LNCaP clone FGC (cell line): ENCODE measurements around the gene C1QTNF9B.
A peak's percentile ranks its signal among the peaks of the same experiment; 100 is the strongest.

Experiments
- DNase-seq: peaks from one replicate; pipeline ENCODE4 v3.0.0-alpha.2; 2011; ENCODE audit warnings: low read depth
- H3K4me3 ChIP-seq: 2 replicates; pipeline ENCODE4 v1.5.1; 2011; ENCODE audit warnings: mild to moderate bottlenecking, low read depth, low read length, control low read depth
- CTCF ChIP-seq: IDR thresholded peaks from 2 replicates; pipeline ENCODE4 v1.5.1; 2012; ENCODE audit warnings: mild to moderate bottlenecking; ENCODE audit not compliant: control insufficient read depth, insufficient read depth; ENCODE audit errors: extremely low read depth

The C1QTNF9B gene

GRCh38 chr13:23912469-23912868 is 15.2 kb upstream of the C1QTNF9B start:
- TF ChIP-seq CTCF, result no peak
- no peak overlapping the region for H3K4me3 ChIP-seq
- DNase-seq, result no peak

DNA sequence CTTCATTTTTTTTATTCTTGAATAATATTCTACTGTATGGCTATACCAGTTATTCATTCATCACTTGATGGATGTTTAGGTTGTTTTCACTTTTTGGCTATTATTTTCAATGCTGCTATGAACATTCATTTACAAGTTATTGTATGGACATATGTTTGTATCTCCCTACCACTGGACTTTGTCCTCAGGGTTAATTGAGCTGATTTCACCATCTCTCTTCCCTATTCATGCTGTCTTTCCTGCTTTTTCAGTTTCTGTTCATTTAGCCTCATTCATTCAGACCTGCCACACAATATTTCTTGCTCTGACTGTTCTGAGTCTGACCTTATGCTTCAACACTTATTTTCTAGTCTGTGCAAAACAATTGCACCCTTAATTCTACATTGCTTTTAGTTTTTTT is 12.3 kb upstream of the C1QTNF9B start:
- no peak for DNase-seq
- TF ChIP-seq CTCF, result no peak
- H3K4me3 ChIP-seq, result no peak overlapping the region

DNA sequence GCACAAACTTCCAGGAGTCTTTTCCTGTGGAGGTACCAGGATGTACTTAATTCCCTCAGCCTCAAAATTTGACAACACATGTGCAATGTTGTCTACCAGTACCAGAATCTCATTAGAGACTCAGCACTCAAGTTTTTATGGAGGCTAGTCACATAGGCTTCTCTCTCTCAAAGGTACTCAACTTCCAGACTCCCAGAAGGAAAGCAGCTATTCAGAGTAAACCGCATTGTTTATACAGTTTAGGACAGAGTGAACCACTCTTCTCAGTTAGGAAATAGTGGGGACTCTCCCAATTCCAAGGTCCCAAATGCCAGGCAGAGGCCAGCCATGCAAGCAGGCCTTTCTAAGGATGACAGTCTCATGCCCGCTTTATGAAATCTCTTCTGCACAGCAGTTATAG is 8.5 kb upstream of the C1QTNF9B start:
- DNase-seq, result no peak
- H3K4me3 ChIP-seq, result no peak overlapping the region
- no peak for TF ChIP-seq CTCF

- H3K4me3 ChIP-seq, result no peak overlapping the region
- TF ChIP-seq CTCF, result no peak
- no peak for DNase-seq
Observed at GRCh38 chr13:23903906-23904280, 6.6 kb upstream of the C1QTNF9B start.

GRCh38 chr13:23902975-23903905 is 5.9 kb upstream of the C1QTNF9B start:
- no peak for TF ChIP-seq CTCF
- no peak overlapping the region for H3K4me3 ChIP-seq
- DNase-seq, result no peak

DNA sequence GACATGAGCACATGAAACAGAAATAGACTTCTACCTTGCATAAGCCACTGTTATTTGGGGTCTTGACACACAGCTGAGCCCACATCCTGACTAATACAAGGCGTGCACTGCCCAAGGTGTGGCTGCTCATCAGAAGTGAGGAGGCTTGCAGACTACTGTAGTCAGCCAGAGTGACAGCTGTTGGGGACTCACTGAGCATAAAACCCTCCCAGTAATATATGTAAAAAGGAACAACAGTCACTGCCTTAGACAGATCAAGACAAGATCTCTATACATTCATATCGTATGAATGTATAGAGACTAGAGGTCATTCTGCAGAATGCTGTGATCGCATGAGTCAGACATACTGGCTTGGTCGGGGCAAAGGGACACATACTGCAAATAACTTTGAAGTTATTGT is 4.1 kb upstream of the C1QTNF9B start:
- no peak overlapping the region for H3K4me3 ChIP-seq
- no peak for DNase-seq
- TF ChIP-seq CTCF, result no peak

DNA sequence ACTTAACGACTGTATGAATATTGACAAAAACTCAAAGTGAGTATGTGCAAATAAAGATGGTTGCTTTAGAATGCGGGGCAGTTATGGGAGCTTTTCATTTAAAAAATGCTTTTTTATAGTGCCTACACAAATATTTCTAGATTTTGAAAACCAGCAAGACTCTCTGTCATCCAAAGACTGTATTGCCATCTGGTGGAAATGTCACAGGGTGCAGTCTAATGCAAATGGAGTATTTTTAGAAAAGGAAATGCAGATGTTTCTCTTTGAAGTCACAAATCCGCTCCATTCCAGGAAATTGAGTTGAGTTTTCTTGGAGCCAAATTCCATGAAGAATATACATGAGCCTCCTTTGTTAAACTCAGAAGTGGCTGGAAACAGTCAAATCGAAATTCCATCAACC is 2.3 kb upstream of the C1QTNF9B start:
- no peak overlapping the region for H3K4me3 ChIP-seq
- peak; percentile 42 for TF ChIP-seq CTCF
- no peak for DNase-seq
